GM12874 (cell line): ENCODE measurements around the gene DBI.

ENCODE experiments used
- TF ChIP-seq, protein P1 (sequence below): IDR thresholded peaks from 2 replicates; pipeline ENCODE4 v1.5.1; 2011; ENCODE audit warnings: low read depth, mild to moderate bottlenecking, control low read depth, low read length, moderate library complexity; ENCODE audit not compliant: insufficient read depth

The DBI gene

DNA sequence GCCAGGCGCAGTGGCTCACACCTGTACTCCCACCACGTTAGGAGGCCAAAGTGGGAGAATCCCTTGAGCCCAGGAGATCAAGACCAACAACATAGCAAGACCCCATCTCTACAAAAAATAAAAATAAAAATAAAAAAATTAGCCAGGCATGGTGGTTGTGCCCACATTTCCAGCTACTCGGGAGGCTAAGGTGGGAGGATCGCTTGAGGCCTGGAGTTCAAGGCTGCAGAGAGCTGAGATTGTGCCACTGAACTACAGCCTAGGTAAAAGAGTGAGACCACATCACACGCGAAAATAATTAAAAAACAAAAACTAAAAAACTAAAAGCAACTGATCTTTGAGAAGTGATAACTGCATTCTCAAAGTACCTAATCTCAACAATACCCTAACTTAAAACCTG is 2.0 kb upstream of the DBI start:
- TF ChIP-seq, protein P1, sequence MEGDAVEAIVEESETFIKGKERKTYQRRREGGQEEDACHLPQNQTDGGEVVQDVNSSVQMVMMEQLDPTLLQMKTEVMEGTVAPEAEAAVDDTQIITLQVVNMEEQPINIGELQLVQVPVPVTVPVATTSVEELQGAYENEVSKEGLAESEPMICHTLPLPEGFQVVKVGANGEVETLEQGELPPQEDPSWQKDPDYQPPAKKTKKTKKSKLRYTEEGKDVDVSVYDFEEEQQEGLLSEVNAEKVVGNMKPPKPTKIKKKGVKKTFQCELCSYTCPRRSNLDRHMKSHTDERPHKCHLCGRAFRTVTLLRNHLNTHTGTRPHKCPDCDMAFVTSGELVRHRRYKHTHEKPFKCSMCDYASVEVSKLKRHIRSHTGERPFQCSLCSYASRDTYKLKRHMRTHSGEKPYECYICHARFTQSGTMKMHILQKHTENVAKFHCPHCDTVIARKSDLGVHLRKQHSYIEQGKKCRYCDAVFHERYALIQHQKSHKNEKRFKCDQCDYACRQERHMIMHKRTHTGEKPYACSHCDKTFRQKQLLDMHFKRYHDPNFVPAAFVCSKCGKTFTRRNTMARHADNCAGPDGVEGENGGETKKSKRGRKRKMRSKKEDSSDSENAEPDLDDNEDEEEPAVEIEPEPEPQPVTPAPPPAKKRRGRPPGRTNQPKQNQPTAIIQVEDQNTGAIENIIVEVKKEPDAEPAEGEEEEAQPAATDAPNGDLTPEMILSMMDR = no peak

DNA sequence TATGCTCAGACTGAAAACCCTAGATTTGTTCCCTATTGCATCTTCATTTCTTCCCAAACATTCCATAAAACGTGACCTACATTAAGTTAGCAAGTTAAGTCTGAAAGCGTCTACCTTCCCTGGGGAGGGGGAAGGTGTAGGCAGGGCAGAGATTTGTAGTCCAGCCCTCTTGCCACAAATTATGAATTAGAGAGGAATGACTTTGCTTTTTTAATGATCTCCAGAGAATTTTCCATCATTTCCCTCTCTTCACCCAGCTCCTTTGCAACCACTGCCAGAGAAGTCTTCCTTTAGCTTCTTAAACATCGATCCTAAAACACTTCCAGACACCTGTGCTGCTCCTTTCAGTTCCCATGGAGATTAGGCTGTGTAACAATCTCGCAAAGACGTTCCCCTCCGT is 1.3 kb upstream of the DBI start:
- TF ChIP-seq, protein P1 = no peak

DNA sequence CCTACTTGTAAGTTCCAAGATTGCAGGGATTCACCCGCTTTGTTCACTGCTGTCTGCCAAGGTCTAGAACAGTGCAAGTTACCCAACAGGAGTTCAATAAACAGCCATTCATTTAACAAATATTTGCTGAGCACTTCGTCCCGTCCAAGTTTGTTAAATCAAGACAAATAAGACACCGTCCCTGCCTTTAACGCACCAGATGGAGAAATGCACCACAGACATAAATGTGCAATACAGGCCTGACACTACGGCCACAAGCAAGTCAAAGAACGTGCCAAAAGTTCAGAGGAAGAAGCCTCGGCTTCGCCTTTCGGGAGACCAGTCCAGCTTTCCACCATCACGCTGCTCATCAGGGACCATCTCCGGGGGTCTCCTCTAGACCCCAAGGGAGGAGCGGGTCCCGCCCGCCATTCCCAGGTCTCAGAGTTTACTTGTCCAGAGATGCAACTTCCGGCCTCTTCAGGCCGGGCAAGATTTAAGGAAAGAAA is 572 bp upstream of the DBI start:
- TF ChIP-seq, protein P1 = no peak

DNA sequence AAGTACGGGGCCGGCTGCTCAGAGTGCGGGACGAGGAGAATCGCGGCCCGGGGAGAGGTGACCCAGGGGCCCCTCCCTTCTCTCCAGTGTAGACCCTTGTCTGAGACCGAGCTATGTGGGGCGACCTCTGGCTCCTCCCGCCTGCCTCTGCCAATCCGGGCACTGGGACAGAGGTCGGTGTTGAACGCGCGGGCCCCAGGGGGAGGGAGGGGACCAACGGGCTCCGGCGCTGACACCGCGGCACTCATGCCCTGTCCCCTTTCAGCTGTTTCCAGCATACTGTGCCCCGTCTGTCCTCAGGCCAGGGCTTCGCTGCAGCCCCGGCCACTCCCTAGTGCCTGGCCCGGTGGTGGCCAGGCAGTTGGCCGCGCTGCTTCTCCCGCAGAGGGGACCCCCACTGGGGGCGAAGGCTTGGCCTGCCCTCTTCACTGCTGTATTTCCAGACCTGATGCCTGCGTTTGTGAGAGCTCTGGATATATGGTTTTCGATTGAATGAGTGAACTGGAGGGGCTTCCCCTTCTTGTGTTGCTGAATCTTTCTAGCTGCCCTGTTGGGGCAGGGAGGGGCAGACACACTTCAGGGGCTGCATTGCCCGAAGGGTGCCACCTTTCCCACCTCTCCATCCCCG is 809 bp downstream of the DBI start:
- TF ChIP-seq, protein P1 = no peak

DNA sequence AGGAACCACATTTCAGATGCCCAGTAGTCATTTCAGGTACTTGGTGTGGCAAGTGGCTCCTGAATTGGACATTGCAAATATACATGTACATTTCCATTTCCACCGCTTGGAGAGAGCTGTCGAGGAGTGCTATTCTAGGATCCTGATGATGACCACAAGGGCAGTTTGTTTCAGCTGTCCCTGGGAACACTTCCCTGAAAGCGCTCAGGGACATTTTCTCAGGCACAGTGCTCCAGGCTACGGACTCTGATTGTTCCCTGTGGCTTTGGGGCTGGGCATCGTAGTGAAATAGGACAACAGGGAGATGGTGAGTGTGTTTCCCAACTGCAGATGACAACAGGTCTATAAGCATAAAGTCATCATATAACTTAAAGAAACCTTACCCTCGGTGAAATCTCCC is 3.1 kb downstream of the DBI start:
- TF ChIP-seq, protein P1 = no peak

DNA sequence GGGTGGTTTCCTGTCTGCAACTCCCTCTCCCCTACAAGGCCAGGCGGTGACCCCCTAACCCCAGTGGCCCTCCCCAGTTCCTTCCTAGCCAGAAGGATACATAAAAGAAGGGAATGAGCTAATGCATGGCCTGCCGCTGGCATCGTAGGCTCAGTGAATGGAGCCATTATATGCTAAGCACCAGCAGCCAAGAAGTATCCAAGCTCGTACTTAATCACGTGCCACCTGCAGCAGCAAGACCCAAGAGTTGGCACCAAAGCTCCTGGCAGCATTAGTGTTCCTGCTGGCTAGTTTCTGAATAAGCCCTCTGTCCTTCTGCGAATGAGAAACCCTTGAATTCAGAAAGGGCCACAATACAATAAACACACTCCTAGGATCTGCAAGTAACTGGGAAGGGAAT is 4.3 kb downstream of the DBI start:
- TF ChIP-seq, protein P1 = no peak

DNA sequence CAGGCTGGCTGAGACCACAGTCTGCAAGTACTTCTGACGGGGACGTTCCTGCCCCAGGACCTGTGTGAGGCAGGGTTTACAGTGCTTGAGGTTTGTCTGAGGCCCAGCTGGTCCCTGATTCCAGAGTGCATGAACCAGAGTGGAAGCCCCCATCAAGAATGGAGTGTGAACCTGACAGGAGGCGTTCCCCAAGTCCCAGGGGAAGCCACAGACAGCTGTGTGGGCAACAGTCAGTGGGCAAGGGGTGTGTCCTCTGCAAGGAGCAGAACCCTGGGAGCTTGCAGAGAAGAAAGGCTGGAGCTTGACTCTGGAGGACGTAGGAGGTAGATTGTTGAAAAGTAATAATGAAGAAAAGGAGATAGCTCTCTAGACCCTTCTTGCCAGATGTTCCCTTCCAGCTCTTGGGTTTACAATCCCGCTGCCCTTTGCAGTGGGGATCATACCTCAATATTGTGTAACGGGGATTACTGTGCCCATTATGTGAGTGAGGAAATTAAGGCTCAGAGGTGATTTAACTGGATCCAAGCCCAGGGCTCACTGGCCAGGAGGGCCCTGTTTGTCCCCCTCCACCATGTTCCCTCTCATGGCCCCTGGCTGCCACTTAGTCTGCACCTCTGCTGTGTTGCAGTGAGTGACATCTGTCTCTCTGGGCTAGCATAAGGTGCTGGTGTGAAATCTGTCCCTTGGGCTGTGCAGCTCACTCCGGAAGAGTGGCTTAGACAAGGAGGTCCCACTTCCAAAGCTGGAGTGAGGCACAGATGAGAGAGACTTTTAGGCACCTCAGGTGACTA is 6.2 kb downstream of the DBI start:
- TF ChIP-seq, protein P1 = no peak
